Natural killer cell (primary cell): ENCODE data around the gene STYK1. TPM values are rescaled to one million over a fixed set of nuclear protein-coding genes. Genes with fewer than 3 reads are reported as not detected.

Experiments
- ATAC-seq, 3 donors: fragments of 150-1000 bp in 2 of 3; fragments of 200-7000 bp in 1 of 3; cut with Tn5 transposase; 1 replicate in 1 of 3; 2 replicates in 2 of 3; pipeline ENCODE4 v1.10.0; 2021; ENCODE audit warnings: mild to moderate bottlenecking in 2 of 3, moderate library complexity in 2 of 3
- DNase-seq, 2 donors: peaks; one replicate each; pipeline versions ENCODE4 v3.0.0 to v3.0.0-alpha.2; 2013 to 2021; ENCODE audit warnings: mixed read lengths in 1 of 2
- H3K27ac ChIP-seq: one replicate; pipeline ENCODE4 v1.5.1; 2013; ENCODE audit warnings: mild to moderate bottlenecking, low read length
- H3K27me3 ChIP-seq: one replicate; pipeline ENCODE4 v1.6.1; 2013; ENCODE audit warnings: low read length; ENCODE audit not compliant: control insufficient read depth, insufficient read depth
- H3K36me3 ChIP-seq: one replicate; pipeline ENCODE4 v1.6.1; 2013; ENCODE audit warnings: low read length; ENCODE audit not compliant: control insufficient read depth, insufficient read depth
- H3K4me1 ChIP-seq: one replicate; pipeline ENCODE4 v1.6.1; 2013; ENCODE audit warnings: low read length; ENCODE audit not compliant: control insufficient read depth, insufficient read depth
- H3K4me3 ChIP-seq: one replicate; pipeline ENCODE4 v1.5.1; 2013; ENCODE audit warnings: low read length
- H3K9me3 ChIP-seq: one replicate; pipeline ENCODE4 v1.6.1; 2013; ENCODE audit warnings: low read length; ENCODE audit not compliant: control insufficient read depth, insufficient read depth
- H3K27ac Mint-ChIP-seq, 2 donors: one replicate each; pipeline ENCODE4 v1.8.0; 2022; ENCODE audit warnings: mild to moderate bottlenecking in 2 of 2, mixed read lengths in 2 of 2, moderate library complexity in 1 of 2
- H3K27me3 Mint-ChIP-seq, 2 donors: one replicate each; pipeline ENCODE4 v1.8.0; 2022; ENCODE audit warnings: low read depth in 2 of 2, mixed read lengths in 2 of 2
- H3K36me3 Mint-ChIP-seq: one replicate; pipeline ENCODE4 v1.8.0; 2022; ENCODE audit warnings: mixed read lengths
- H3K4me1 Mint-ChIP-seq, 2 donors: one replicate each; pipeline ENCODE4 v1.8.0; 2022; ENCODE audit warnings: mixed read lengths in 2 of 2
- H3K4me3 Mint-ChIP-seq: one replicate; pipeline ENCODE4 v1.8.0; 2022; ENCODE audit warnings: mild to moderate bottlenecking, moderate library complexity, mixed read lengths
- H3K9me3 Mint-ChIP-seq, 2 donors: one replicate each; pipeline ENCODE4 v1.8.0; 2022; ENCODE audit warnings: mixed read lengths in 2 of 2
- WGBS: methylation state at CpG from one replicate; pipeline ENCODE4 v1.1.7; 2013; ENCODE audit warnings: missing lambda C conversion rate; ENCODE audit not compliant: insufficient coverage; 5-methylcytosine and 5-hydroxymethylcytosine counted together
- intact Hi-C: fragments of 100-400 bp; cut with micrococcal nuclease; formaldehyde crosslinking; loops from one replicate; pipeline ENCODE4 v1.14.2; 2022
- total RNA-seq, 4 donors: library from RNA; stranded (reverse); fragments of 120-200 nt in 1 of 4; gene quantifications; one replicate each; pipeline versions ENCODE4 v1.2.3 to v1.2.4, GENCODE V29; 2013 to 2022
- TF ChIP-seq, protein P1 (sequence below): fragments of 200-600 bp; IDR thresholded peaks from one replicate; pipeline ENCODE4 v1.8.0; 2022; ENCODE audit warnings: antibody characterized with exemption

STYK1 gene
- total RNA-seq, 3 donors from 2014 or later (not counting 1 experiment from before 2014, with no cell fraction given), result 2.0 to 2.6 (median 2.4) TPM

DNA sequence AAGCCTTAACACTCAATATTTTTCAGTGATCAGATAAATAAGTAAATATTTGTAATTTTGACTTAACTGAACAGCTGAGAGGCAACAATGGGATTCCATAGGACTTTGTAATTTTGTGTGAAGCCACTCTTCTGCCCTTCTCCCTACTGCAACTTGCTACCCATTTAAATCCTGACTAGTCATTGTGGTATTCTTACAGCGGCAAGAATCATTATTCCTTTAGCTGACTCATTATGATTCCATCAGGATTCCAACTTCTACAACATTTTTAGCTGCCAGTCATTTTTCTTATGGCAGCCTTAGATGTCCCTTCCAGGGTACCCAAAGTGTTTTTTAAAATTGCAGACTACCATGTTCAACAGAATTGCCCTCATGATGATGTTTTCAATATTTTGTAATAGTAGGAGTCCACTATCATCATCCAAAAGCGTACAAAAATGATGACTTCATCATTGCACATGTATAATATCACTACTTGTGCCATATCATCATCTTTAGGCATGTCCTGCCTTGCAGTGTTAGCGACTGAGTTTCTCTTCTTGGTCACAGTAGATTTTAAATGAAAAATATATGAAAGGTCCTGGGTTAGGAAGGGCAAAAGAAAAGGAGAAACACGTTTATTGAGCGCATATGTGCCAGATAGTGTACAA lies 55.4 kb downstream of the STYK1 start:
- no peak overlapping the region for H3K4me3 Mint-ChIP-seq
- peaks cover 8 to 9% of the 10 kb centered on the region in 2 donors for H3K4me1 Mint-ChIP-seq
- no peak overlapping the region for H3K27ac Mint-ChIP-seq
- H3K27me3 ChIP-seq, result no peaks in the 10 kb centered on the region
- peaks cover 2% of the 10 kb centered on the region for H3K36me3 Mint-ChIP-seq
- intact Hi-C loops, result loop anchor here (10.0 kb wide), 1 partner anchor 556 kb away; the partner anchor contains the start of gene SMIM10L1
- DNase-seq (no peak), ATAC-seq (no peak)
- TF ChIP-seq, protein P1, sequence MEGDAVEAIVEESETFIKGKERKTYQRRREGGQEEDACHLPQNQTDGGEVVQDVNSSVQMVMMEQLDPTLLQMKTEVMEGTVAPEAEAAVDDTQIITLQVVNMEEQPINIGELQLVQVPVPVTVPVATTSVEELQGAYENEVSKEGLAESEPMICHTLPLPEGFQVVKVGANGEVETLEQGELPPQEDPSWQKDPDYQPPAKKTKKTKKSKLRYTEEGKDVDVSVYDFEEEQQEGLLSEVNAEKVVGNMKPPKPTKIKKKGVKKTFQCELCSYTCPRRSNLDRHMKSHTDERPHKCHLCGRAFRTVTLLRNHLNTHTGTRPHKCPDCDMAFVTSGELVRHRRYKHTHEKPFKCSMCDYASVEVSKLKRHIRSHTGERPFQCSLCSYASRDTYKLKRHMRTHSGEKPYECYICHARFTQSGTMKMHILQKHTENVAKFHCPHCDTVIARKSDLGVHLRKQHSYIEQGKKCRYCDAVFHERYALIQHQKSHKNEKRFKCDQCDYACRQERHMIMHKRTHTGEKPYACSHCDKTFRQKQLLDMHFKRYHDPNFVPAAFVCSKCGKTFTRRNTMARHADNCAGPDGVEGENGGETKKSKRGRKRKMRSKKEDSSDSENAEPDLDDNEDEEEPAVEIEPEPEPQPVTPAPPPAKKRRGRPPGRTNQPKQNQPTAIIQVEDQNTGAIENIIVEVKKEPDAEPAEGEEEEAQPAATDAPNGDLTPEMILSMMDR, result no peak
- H3K4me1 ChIP-seq, result no peaks in the 10 kb centered on the region
- peaks cover 6 to 8% of the 10 kb centered on the region in 2 donors for H3K27me3 Mint-ChIP-seq
- 86% methylated on average over 4 of the region's 5 CpGs for WGBS
- H3K36me3 ChIP-seq, result peaks cover 9% of the 10 kb centered on the region
- H3K9me3 ChIP-seq, result no peaks in the 10 kb centered on the region
- H3K9me3 Mint-ChIP-seq, result no peaks in the 10 kb centered on the region
- H3K27ac ChIP-seq, result no peak overlapping the region
- H3K4me3 ChIP-seq, result no peak overlapping the region

DNA sequence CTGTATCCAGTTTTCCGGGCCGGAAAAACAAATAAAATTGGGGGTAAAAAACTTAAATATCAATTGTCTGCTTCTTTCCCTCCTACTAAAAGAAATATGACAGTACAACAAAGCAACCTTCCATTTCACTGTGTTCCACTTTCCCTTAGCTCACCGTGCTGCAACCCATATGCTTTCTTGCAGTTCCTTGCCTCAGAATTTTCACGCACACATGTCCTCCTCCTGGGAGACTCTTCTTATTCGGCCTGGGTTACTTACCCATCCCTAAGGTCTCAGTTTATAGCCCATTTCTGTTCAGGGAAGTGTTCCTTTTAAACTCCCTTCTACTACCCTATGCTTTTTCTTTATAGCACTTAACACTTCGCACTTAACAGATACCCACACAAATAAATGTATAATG lies 56.0 kb downstream of the STYK1 start:
- TF ChIP-seq, protein P1, result no peak
- H3K4me3 Mint-ChIP-seq, result no peak overlapping the region
- H3K27me3 Mint-ChIP-seq, result peaks cover 6 to 10% of the 10 kb centered on the region in 2 donors

DNA sequence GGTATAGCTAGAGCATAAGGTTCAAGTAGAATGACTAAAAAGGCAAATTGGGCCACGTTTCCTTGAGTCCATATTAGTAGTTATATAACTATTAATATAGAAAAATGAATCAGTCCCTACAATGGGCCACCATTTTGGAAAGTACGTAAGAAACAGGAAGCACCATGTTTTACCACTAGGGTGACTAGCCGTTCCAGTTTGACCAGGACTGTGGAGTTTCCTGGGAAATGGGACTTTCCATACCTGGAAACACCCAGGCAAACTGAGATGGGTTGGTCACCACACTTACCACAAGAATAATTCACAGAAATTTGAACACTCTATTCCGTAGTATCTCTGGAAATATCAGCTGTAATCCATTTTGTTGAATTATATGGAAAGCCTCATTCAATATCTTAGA lies 58.3 kb downstream of the STYK1 start:
- 72% methylated on average over 3 of the region's 4 CpGs for WGBS
- H3K27me3 Mint-ChIP-seq, result peaks cover 6 to 10% of the 10 kb centered on the region in 2 donors
- H3K27ac Mint-ChIP-seq, result no peak overlapping the region
- no peak for ATAC-seq
- Histone ChIP-seq H3K36me3 (peaks cover 6% of the 10 kb centered on the region), H3K27ac (no peak overlapping the region), H3K9me3 (no peaks in the 10 kb centered on the region), H3K4me3 (no peak overlapping the region), H3K27me3 (no peaks in the 10 kb centered on the region), H3K4me1 (peaks cover 8% of the 10 kb centered on the region)
- H3K4me1 Mint-ChIP-seq, result peaks cover 22 to 24% of the 10 kb centered on the region in 2 donors
- H3K4me3 Mint-ChIP-seq, result no peak overlapping the region
- H3K36me3 Mint-ChIP-seq, result peaks cover 7% of the 10 kb centered on the region
- peak in 1 of 2 donors; percentile 35 for DNase-seq
- no peaks in the 10 kb centered on the region for H3K9me3 Mint-ChIP-seq
- intact Hi-C loops, result loop anchor here (10.0 kb wide), 1 partner anchor 559 kb away; the partner anchor contains the start of gene SMIM10L1
- TF ChIP-seq, protein P1, result no peak

More for the DNA sequence above, 56.0 kb downstream of the STYK1 start:
- Histone ChIP-seq H3K4me3 (no peak overlapping the region), H3K9me3 (no peaks in the 10 kb centered on the region), H3K4me1 (no peaks in the 10 kb centered on the region), H3K27me3 (no peaks in the 10 kb centered on the region), H3K36me3 (peaks cover 9% of the 10 kb centered on the region), H3K27ac (no peak overlapping the region)
- 95% methylated on average over 6 of the region's 6 CpGs for WGBS
- H3K4me1 Mint-ChIP-seq, result peaks cover 14 to 15% of the 10 kb centered on the region in 2 donors
- H3K27ac Mint-ChIP-seq, result no peak overlapping the region
- intact Hi-C loops, result loop anchor here (10.0 kb wide), 1 partner anchor 557 kb away; the partner anchor contains the start of gene SMIM10L1
- H3K9me3 Mint-ChIP-seq, result no peaks in the 10 kb centered on the region
- no peak for ATAC-seq
- peaks cover 7% of the 10 kb centered on the region for H3K36me3 Mint-ChIP-seq
- DNase-seq, result no peak
